Keratinocyte (primary cell): ENCODE results near the gene TSFM. TPM values are rescaled to one million over a fixed set of nuclear protein-coding genes. Genes with fewer than 3 reads are reported as not detected.

Experiments
- DNase-seq: peaks from one replicate; pipeline ENCODE4 v3.0.0-alpha.2; 2011; ENCODE audit warnings: low read depth, missing footprints, low spot score
- FAIRE-seq: peaks from 2 replicates; lab custom pipeline; 2011; peaks lifted over from hg19 to GRCh38; lab: Jason Lieb, UNC
- H2AFZ ChIP-seq: 2 replicates; pipeline ENCODE4 v1.6.0; 2012; ENCODE audit warnings: low read length, control low read depth, inconsistent platforms; ENCODE audit not compliant: control insufficient read depth
- H3K27ac ChIP-seq: 2 replicates; pipeline ENCODE4 v1.5.1; 2011; ENCODE audit warnings: low read length; ENCODE audit not compliant: control insufficient read depth, insufficient read depth
- H3K27me3 ChIP-seq: 3 replicates; pipeline ENCODE4 v1.6.0; 2011; ENCODE audit warnings: low read length; ENCODE audit not compliant: control insufficient read depth, insufficient read depth; ENCODE audit errors: extremely low read depth
- H3K36me3 ChIP-seq, 2 experiments: 2 replicates in 1 of 2; 3 replicates in 1 of 2; pipeline ENCODE4 v1.5.1; 2011; ENCODE audit warnings: low read length in 2 of 2, mild to moderate bottlenecking in 1 of 2; ENCODE audit not compliant: control insufficient read depth in 2 of 2, insufficient read depth in 2 of 2; ENCODE audit errors: extremely low read depth in 1 of 2
- H3K4me1 ChIP-seq: 3 replicates; pipeline ENCODE4 v1.5.1; 2011; ENCODE audit warnings: low read length; ENCODE audit not compliant: control insufficient read depth, insufficient read depth; ENCODE audit errors: extremely low read depth
- H3K4me2 ChIP-seq: 3 replicates; pipeline ENCODE4 v1.6.0; 2011; ENCODE audit warnings: low read depth, low read length; ENCODE audit not compliant: control insufficient read depth, insufficient read depth; ENCODE audit errors: extremely low read depth
- H3K4me3 ChIP-seq, 3 experiments: fragments of 200-600 bp in 1 of 3; sonication (generic) in 1 of 3; 2 replicates in 2 of 3; 3 replicates in 1 of 3; pipeline ENCODE4 v1.5.1; 2011 to 2016; ENCODE audit warnings: low read length in 3 of 3, mild to moderate bottlenecking in 3 of 3, control low read depth in 2 of 3, inconsistent platforms in 1 of 3, low read depth in 1 of 3, mixed read lengths in 1 of 3, mixed run types in 1 of 3, moderate library complexity in 1 of 3; ENCODE audit not compliant: control insufficient read depth in 2 of 3, insufficient read depth in 2 of 3; ENCODE audit errors: extremely low read depth in 1 of 3
- H3K79me2 ChIP-seq: 2 replicates; pipeline ENCODE4 v1.6.0; 2012; ENCODE audit warnings: low read length; ENCODE audit not compliant: control insufficient read depth, insufficient read depth
- H3K9ac ChIP-seq: 3 replicates; pipeline ENCODE4 v1.6.0; 2011; ENCODE audit warnings: low read length; ENCODE audit not compliant: control insufficient read depth, insufficient read depth; ENCODE audit errors: extremely low read depth
- H3K9me1 ChIP-seq: 3 replicates; pipeline ENCODE4 v1.6.0; 2011; ENCODE audit warnings: low read length; ENCODE audit not compliant: control insufficient read depth, insufficient read depth; ENCODE audit errors: extremely low read depth
- H3K9me3 ChIP-seq: 2 replicates; pipeline ENCODE4 v1.5.1; 2012; ENCODE audit warnings: low read depth, low read length; ENCODE audit not compliant: control insufficient read depth
- H4K20me1 ChIP-seq: 3 replicates; pipeline ENCODE4 v1.6.0; 2011; ENCODE audit warnings: low read length; ENCODE audit not compliant: control insufficient read depth, insufficient read depth; ENCODE audit errors: extremely low read depth
- EZH2 ChIP-seq: IDR thresholded peaks from one replicate; pipeline ENCODE4 v1.6.1; 2012; ENCODE audit warnings: inconsistent platforms, mild to moderate bottlenecking, low read length, moderate library complexity
- dilution Hi-C: fragments of 300-500 bp; cut with MboI; formaldehyde crosslinking; loops from one replicate; pipeline ENCODE4 v1.7.0; 2020; ENCODE audit warnings: low sequenced_read_pairs; ENCODE audit not compliant: extremely low pct_ligation_motif_present
- polyA minus RNA-seq, 3 experiments: library from RNA; depleted of rRNA, polyadenylated mRNA; stranded (reverse); fragments of >200 nt; gene quantifications; 1 replicate in 1 of 3; 2 replicates in 1 of 3; 3 replicates in 1 of 3; pipeline ENCODE4 v1.2.3, GENCODE V29; 2011
- polyA plus RNA-seq, 5 experiments: library from polyadenylated mRNA; depleted of rRNA in 3 of 5; stranded (reverse) in 3 of 5; stranded (forward) in 1 of 5; unstranded in 1 of 5; fragments of >200 nt; gene quantifications; 1 replicate in 1 of 5; 2 replicates in 3 of 5; 3 replicates in 1 of 5; pipeline versions ENCODE4 v1.2.1 to v1.2.3, GENCODE V29; 2011 to 2012; ENCODE audit warnings: missing spikeins in 2 of 5, low read depth in 1 of 5, low replicate concordance in 1 of 5
- TF ChIP-seq, protein P1 (sequence below), 3 experiments: IDR thresholded peaks in 1 of 3; conservative IDR thresholded peaks in 1 of 3; optimal IDR thresholded peaks in 1 of 3; 2 replicates in 2 of 3; 3 replicates in 1 of 3; pipeline versions ENCODE3 to v1.5.1; 2011; ENCODE audit warnings: low read length in 3 of 3, mild to moderate bottlenecking in 3 of 3, moderate library complexity in 2 of 3, control low read depth in 1 of 3, inconsistent platforms in 1 of 3; ENCODE audit not compliant: insufficient read depth in 2 of 3; ENCODE audit errors: extremely low read depth in 1 of 3

The TSFM gene
- polyA plus RNA-seq (20.4 to 30.5 TPM (median 21.0 TPM) in 3 replicates), polyA minus RNA-seq (4.7 to 7.1 TPM (median 5.6 TPM) in 3 replicates)
- 21.3 TPM for polyA plus RNA-seq (2011; ENCODE audit: low read depth)
- polyA plus RNA-seq (2011; cell fraction: cytosol; rRNA removed): 12.9 and 16.0 TPM in 2 replicates
- 19.2 and 21.7 TPM in 2 replicates for polyA plus RNA-seq (2011; cell fraction: nucleus; rRNA removed)
- polyA plus RNA-seq (2012; ENCODE audit: low replicate concordance): 26.7 and 28.8 TPM in 2 replicates
- polyA minus RNA-seq (2011; cell fraction: cytosol; rRNA and poly(A)+ RNA removed): 11.1 TPM
- polyA minus RNA-seq (2011; cell fraction: nucleus; rRNA and poly(A)+ RNA removed): 4.6 and 4.7 TPM in 2 replicates

GRCh38 chr12:57782608-57783465 lies at the start of gene TSFM:
TSFM (plus strand) TSS chr12:57782787; CDS start chr12:57782802, 15 bp downstream.
- H4K20me1 ChIP-seq: no peaks in the 10 kb centered on the region
- peak within 1 kb of the TSS; percentile 97 for H3K4me2 ChIP-seq
- no peaks in the 10 kb centered on the region for H3K27me3 ChIP-seq
- peak within 1 kb of the TSS; percentile 80 to 100 (median 99) for H3K4me3 ChIP-seq
- H3K27ac ChIP-seq: peak within 1 kb of the TSS; percentile 75
- peak within 1 kb of the TSS; percentile 86 for H3K9ac ChIP-seq
- no peak for DNase-seq
- no peaks in the 10 kb centered on the region for H3K9me3 ChIP-seq
- peak; percentile 29 for FAIRE-seq
- dilution Hi-C loops: no loop called here
- peaks cover 16% of the 10 kb centered on the region for H3K79me2 ChIP-seq
- no peaks in the 10 kb centered on the region for H3K9me1 ChIP-seq
- TF ChIP-seq EZH2: no peak
- TF ChIP-seq, protein P1, sequence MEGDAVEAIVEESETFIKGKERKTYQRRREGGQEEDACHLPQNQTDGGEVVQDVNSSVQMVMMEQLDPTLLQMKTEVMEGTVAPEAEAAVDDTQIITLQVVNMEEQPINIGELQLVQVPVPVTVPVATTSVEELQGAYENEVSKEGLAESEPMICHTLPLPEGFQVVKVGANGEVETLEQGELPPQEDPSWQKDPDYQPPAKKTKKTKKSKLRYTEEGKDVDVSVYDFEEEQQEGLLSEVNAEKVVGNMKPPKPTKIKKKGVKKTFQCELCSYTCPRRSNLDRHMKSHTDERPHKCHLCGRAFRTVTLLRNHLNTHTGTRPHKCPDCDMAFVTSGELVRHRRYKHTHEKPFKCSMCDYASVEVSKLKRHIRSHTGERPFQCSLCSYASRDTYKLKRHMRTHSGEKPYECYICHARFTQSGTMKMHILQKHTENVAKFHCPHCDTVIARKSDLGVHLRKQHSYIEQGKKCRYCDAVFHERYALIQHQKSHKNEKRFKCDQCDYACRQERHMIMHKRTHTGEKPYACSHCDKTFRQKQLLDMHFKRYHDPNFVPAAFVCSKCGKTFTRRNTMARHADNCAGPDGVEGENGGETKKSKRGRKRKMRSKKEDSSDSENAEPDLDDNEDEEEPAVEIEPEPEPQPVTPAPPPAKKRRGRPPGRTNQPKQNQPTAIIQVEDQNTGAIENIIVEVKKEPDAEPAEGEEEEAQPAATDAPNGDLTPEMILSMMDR (optimal IDR thresholded peaks at IDR 0.05 in 1 of 3, IDR thresholded peaks at IDR 0.05 in 1 of 3, conservative IDR thresholded peaks at IDR 0.05 in 1 of 3; ENCODE audit: extremely low read depth in 1 of 3, insufficient read depth in 2 of 3, low read length in 3 of 3): peak; percentile 92 to 99 (median 97)
- peak within 1 kb of the TSS; percentile 78 for H2AFZ ChIP-seq
- H3K4me1 ChIP-seq: peaks cover 8% of the 10 kb centered on the region
- H3K36me3 ChIP-seq: peaks cover 10 to 14% of the 10 kb centered on the region in 2 experiments

GRCh38 chr12:57733928-57734327 lies 48.7 kb upstream of the TSFM start:
- H3K9me1 ChIP-seq: no peaks in the 10 kb centered on the region
- peaks cover 15% of the 10 kb centered on the region for H3K4me1 ChIP-seq
- TF ChIP-seq, protein P1 (optimal IDR thresholded peaks at IDR 0.05 in 1 of 3, IDR thresholded peaks at IDR 0.05 in 1 of 3, conservative IDR thresholded peaks at IDR 0.05 in 1 of 3; ENCODE audit: extremely low read depth in 1 of 3, insufficient read depth in 2 of 3, low read length in 3 of 3): no peak
- no peak for TF ChIP-seq EZH2
- no peak overlapping the region for H3K4me3 ChIP-seq
- no peak overlapping the region for H3K27ac ChIP-seq
- no peak overlapping the region for H2AFZ ChIP-seq
- no peak overlapping the region for H3K9ac ChIP-seq
- H4K20me1 ChIP-seq: no peaks in the 10 kb centered on the region
- DNase-seq (no peak), FAIRE-seq (no peak)
- no peak overlapping the region for H3K4me2 ChIP-seq
- H3K79me2 ChIP-seq: no peaks in the 10 kb centered on the region
- peaks cover 40% of the 10 kb centered on the region for H3K27me3 ChIP-seq
- dilution Hi-C loops: loop anchor here (25.0 kb wide), 1 partner anchor 147 kb away; the partner anchor contains the start of gene PIP4K2C
- no peaks in the 10 kb centered on the region for H3K36me3 ChIP-seq
- H3K9me3 ChIP-seq: no peaks in the 10 kb centered on the region
